ENCODE data around the gene ECI2. TPM values are rescaled to one million over a fixed set of nuclear protein-coding genes. Genes with fewer than 3 reads are reported as not detected.

The ECI2 gene, protein sequence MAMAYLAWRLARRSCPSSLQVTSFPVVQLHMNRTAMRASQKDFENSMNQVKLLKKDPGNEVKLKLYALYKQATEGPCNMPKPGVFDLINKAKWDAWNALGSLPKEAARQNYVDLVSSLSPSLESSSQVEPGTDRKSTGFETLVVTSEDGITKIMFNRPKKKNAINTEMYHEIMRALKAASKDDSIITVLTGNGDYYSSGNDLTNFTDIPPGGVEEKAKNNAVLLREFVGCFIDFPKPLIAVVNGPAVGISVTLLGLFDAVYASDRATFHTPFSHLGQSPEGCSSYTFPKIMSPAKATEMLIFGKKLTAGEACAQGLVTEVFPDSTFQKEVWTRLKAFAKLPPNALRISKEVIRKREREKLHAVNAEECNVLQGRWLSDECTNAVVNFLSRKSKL
- total RNA-seq: 88.6 and 99.6 TPM in 2 replicates
- 173 and 240 TPM in 2 replicates for polyA plus RNA-seq

DNA sequence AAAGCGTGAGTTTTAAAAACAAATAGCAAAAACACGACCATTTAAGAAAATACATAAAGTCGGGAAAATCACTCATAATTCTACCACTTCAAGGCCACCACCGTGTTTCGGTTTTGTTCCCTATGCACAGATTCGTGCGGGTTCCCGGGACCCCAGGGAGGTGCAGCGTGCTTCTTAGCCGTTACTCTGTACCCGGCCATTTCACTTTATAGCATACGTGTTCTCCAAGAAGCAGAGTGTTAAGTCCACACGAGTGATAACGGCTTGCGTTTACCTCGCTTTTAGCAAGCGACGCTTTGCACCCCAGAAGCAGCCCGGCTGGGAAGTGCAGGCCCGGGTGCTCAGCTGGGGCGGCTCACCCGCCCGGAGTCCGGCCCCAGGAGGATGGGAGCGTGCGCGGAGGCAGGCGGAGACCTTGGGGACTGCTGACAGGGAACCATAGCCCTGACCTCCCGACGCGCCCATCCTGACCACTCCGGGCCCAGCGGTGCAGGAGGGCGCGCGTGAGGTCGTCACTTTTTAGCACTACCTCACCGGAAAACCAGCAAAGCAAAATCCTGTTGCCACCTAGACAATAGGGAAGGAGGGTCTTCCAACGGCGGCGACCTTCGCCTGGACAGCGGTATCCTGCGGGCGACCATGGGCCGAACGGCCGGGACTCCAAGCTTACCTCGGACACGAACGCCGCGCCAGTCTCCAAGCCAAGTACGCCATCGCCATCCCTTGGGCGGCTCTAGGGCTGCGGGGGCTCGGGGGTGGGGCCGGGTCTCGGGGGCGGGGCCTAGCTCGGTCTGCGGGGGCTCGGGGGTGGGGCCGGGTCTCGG lies at the start of gene ECI2:
ECI2 (minus strand) TSS at position 735 of the 824 bp plus-strand sequence; CDS start at position 720, 15 bp downstream.
- TF ChIP-seq, protein P1, sequence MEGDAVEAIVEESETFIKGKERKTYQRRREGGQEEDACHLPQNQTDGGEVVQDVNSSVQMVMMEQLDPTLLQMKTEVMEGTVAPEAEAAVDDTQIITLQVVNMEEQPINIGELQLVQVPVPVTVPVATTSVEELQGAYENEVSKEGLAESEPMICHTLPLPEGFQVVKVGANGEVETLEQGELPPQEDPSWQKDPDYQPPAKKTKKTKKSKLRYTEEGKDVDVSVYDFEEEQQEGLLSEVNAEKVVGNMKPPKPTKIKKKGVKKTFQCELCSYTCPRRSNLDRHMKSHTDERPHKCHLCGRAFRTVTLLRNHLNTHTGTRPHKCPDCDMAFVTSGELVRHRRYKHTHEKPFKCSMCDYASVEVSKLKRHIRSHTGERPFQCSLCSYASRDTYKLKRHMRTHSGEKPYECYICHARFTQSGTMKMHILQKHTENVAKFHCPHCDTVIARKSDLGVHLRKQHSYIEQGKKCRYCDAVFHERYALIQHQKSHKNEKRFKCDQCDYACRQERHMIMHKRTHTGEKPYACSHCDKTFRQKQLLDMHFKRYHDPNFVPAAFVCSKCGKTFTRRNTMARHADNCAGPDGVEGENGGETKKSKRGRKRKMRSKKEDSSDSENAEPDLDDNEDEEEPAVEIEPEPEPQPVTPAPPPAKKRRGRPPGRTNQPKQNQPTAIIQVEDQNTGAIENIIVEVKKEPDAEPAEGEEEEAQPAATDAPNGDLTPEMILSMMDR (IDR thresholded peaks at IDR 0.05; ENCODE audit: low read depth, low read length): no peak

DNA sequence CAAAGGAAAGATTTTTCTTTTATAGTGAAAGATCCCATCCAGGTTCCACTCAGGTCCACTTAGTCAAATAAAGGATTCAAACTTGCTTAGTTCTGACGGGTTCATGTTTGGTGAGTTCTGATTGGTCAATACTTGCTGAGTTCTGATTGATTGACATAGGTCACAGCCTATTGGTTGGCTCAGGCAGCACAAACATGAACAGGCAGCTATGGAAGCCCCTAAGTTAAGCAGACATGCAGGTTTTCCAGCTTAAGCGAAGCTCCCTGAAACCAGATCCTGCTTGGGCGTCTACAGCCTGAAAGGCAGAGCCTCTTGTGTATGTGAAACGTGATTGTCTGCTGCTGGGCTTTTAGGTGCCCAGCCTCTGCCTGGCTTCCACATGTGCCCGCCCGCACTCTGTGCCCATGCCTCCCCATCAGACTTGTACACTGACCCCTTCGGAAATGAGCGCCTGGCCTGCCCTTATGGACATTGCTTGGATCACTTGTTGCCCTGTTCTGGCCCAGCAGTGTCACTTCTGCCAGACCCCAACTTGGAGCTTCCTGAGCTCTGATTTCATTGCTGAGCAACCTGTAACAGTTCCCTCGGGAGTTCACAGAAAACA lies 45.4 kb upstream of the ECI2 start:
- no peaks in the 10 kb centered on the region for H3K9me3 ChIP-seq (ENCODE audit: low read depth)
- no peaks in the 10 kb centered on the region for H3K4me1 ChIP-seq (ENCODE audit: low read depth)
- TF ChIP-seq, protein P1 (IDR thresholded peaks at IDR 0.05; ENCODE audit: low read depth, low read length): no peak
- H3K27ac ChIP-seq: no peak overlapping the region
- H3K27me3 ChIP-seq: no peaks in the 10 kb centered on the region
- H3K4me3 ChIP-seq: no peak overlapping the region
- DNase-seq (ENCODE audit: low read depth in 1 of 2, low spot score in 1 of 2): peak in 1 of 2 donors; percentile 57
- H3K36me3 ChIP-seq: no peaks in the 10 kb centered on the region

More for the DNA sequence above, at the start of gene ECI2:
- Histone ChIP-seq H3K9me3 (ENCODE audit: low read depth) (no peaks in the 10 kb centered on the region), H3K27me3 (no peaks in the 10 kb centered on the region), H3K4me3 (peak within 1 kb of the TSS; percentile 60), H3K36me3 (peaks cover 6% of the 10 kb centered on the region), H3K27ac (peak within 1 kb of the TSS; percentile 53), H3K4me1 (ENCODE audit: low read depth) (peaks cover 7% of the 10 kb centered on the region)
- DNase-seq (ENCODE audit: low read depth in 1 of 2, low spot score in 1 of 2): no peak

DNA sequence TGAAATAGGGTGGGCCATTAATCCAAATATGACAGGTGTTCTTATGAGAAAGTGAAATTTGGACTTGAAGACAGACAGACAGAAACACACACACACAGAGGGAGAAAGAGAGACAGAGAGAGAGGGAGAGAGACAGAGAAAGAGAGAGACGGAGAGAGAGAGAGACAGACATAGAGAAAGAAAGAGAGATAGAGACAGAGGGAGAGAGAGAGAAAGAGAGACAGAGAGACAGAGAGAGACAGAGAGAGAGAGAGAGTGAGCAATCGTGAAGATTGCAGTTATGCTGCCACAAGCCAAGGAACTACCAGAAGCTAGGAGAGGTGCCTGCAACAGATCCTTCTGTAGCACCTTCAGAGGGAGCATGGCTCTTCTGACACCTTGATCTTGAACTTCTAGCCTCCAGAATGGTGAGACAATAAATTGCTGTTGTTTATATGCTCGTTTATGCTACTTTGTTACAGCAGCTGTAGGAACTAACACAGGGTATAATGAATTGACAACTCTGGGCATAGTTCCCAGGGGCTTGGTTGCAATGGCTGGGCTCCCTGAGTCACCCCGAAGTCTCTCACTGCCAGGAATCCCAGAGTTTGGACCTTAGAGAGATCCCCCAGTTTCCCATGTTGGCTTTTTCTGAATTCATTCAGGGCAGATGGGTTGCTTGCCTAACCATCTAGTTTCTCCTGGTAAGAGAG lies 44.7 kb upstream of the ECI2 start:
- DNase-seq (ENCODE audit: low read depth in 1 of 2, low spot score in 1 of 2): no peak
- no peaks in the 10 kb centered on the region for H3K36me3 ChIP-seq
- H3K4me1 ChIP-seq (ENCODE audit: low read depth): no peaks in the 10 kb centered on the region
- H3K9me3 ChIP-seq (ENCODE audit: low read depth): no peaks in the 10 kb centered on the region
- no peak overlapping the region for H3K27ac ChIP-seq
- no peaks in the 10 kb centered on the region for H3K27me3 ChIP-seq
- TF ChIP-seq, protein P1 (IDR thresholded peaks at IDR 0.05; ENCODE audit: low read depth, low read length): no peak
- H3K4me3 ChIP-seq: no peak overlapping the region

DNA sequence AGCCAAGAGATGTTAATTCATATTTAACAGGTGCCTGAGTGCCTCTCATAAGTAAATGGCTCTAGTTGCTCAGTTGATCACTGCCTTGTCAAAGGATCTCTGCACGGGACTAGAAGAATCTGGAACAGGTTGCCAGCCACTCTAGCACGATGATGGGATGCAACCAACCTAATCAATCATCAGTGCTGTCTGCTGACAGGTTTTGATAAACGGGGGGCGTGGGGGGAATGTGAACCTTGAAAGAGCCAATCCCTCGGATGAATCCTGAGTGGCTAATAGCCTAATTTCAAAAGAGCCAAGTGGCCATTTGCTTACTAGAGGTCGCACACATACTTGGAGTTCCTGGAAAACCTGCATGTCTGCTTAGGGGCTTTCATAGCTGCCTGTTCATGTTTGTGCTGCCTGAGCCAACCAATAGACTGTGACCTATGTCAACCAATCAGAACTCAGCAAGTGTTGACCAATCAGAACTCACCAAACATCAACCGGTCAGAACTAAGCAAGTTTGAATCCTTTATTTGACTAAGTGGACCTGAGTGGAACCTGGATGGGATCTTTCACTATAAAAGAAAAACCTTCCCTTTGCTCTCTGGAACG lies 43.5 kb upstream of the ECI2 start:
- no peak for DNase-seq (ENCODE audit: low read depth in 1 of 2, low spot score in 1 of 2)
- Histone ChIP-seq H3K9me3 (ENCODE audit: low read depth) (no peaks in the 10 kb centered on the region), H3K27ac (no peak overlapping the region), H3K4me3 (no peak overlapping the region), H3K27me3 (no peaks in the 10 kb centered on the region), H3K36me3 (no peaks in the 10 kb centered on the region), H3K4me1 (ENCODE audit: low read depth) (no peaks in the 10 kb centered on the region)
- TF ChIP-seq, protein P1 (IDR thresholded peaks at IDR 0.05; ENCODE audit: low read depth, low read length): no peak

DNA sequence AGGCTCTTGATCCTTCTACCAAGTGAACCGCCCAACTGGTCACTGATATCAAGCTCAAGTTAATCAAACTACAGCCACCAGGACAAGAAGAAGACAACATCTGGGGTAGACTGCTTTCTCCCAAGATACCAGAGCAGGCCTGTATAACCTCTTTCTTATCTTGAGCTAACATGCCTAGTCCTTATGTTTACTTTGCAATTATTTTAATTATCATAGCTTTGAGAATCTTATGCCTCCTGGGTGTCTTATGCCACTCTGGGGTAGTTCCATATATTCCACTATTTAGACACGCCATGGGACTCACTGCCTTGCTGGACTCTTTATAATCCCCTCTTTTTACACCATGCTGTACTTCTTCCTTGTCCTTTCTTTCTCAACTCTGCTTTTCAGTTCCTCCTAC lies 41.5 kb upstream of the ECI2 start:
- Histone ChIP-seq H3K4me1 (ENCODE audit: low read depth) (peaks cover 2% of the 10 kb centered on the region), H3K27ac (no peak overlapping the region), H3K27me3 (no peaks in the 10 kb centered on the region), H3K9me3 (ENCODE audit: low read depth) (no peaks in the 10 kb centered on the region), H3K4me3 (no peak overlapping the region), H3K36me3 (no peaks in the 10 kb centered on the region)
- TF ChIP-seq, protein P1 (IDR thresholded peaks at IDR 0.05; ENCODE audit: low read depth, low read length): no peak
- no peak for DNase-seq (ENCODE audit: low read depth in 1 of 2, low spot score in 1 of 2)

Measured in cardiac muscle cell (in vitro differentiated cells and primary cell).